ENCODE measurements around the gene MAPK12.

GRCh38 chr22:50247748-50248147 lies 13.7 kb downstream of the MAPK12 start:
- TF ChIP-seq CTCF (IDR thresholded peaks at IDR 0.05) (no peak), POLR2A (IDR thresholded peaks at IDR 0.05) (no peak)

Data from thyroid gland (tissue), 4 donors.